ENCODE results near the gene TBC1D21.

DNA sequence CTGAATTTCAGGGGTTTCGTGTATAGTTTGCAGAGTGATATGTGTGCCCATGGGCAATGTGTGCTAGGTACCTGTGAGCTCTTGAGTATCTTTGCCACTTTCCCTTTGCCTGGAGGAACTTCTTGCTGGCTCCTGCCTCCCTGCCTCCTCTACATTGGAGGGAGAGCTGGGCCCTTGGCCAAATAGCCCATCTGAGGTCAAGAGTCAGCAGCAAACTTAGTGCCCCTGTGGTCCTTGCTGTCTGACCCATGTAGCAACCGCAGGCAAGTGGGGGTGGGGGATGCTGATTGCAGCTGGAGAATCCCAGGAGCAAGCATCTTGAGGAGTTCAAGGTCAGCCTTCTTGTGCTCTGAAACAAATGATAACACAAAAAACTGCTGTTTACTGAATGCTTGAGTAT is 5.4 kb upstream of the TBC1D21 start:
- TF ChIP-seq, protein P1, sequence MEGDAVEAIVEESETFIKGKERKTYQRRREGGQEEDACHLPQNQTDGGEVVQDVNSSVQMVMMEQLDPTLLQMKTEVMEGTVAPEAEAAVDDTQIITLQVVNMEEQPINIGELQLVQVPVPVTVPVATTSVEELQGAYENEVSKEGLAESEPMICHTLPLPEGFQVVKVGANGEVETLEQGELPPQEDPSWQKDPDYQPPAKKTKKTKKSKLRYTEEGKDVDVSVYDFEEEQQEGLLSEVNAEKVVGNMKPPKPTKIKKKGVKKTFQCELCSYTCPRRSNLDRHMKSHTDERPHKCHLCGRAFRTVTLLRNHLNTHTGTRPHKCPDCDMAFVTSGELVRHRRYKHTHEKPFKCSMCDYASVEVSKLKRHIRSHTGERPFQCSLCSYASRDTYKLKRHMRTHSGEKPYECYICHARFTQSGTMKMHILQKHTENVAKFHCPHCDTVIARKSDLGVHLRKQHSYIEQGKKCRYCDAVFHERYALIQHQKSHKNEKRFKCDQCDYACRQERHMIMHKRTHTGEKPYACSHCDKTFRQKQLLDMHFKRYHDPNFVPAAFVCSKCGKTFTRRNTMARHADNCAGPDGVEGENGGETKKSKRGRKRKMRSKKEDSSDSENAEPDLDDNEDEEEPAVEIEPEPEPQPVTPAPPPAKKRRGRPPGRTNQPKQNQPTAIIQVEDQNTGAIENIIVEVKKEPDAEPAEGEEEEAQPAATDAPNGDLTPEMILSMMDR (IDR thresholded peaks at IDR 0.05): no peak
- no peak for TF ChIP-seq POLR2A (IDR thresholded peaks at IDR 0.05)

Data from body of pancreas (tissue), 4 donors.